Inflammatory macrophage (primary cell): ENCODE measurements around the gene TEX48.

Experiments
- DNase-seq, 2 donors: peaks; one replicate each; pipeline ENCODE4 v3.0.0-alpha.2; 2020 to 2022

TEX48 gene

GRCh38 chr9:114666401-114666800 is 15.6 kb downstream of the TEX48 start:
- no peak for DNase-seq

GRCh38 chr9:114664181-114664580 is 17.8 kb downstream of the TEX48 start:
- no peak for DNase-seq

GRCh38 chr9:114662081-114662989 is 19.7 kb downstream of the TEX48 start:
- DNase-seq = peak; percentile 53 to 59

GRCh38 chr9:114657705-114658104 is 24.3 kb downstream of the TEX48 start, which contains the start of gene TEX53:
TEX53 (minus strand) TSS chr9:114657805; CDS start chr9:114657774, 31 bp downstream.
- no peak for DNase-seq

- no peak for DNase-seq
Measured at GRCh38 chr9:114656301-114656700, 25.7 kb downstream of the TEX48 start.

- DNase-seq = peak; percentile 54 to 75
Measured at GRCh38 chr9:114655689-114656088, 26.3 kb downstream of the TEX48 start.

GRCh38 chr9:114653556-114654159 is 28.3 kb downstream of the TEX48 start:
- peak; percentile 80 to 84 for DNase-seq

GRCh38 chr9:114652776-114653555 is 29.0 kb downstream of the TEX48 start:
- no peak for DNase-seq

GRCh38 chr9:114643896-114644295 is 38.1 kb downstream of the TEX48 start:
- no peak for DNase-seq

- DNase-seq = no peak
Measured at GRCh38 chr9:114643001-114643400, 39.0 kb downstream of the TEX48 start.

GRCh38 chr9:114641967-114642366 is 40.0 kb downstream of the TEX48 start:
- peak; percentile 31 to 66 for DNase-seq

- no peak for DNase-seq
Measured at GRCh38 chr9:114638404-114638803, 43.6 kb downstream of the TEX48 start.

GRCh38 chr9:114634387-114634786 is 47.6 kb downstream of the TEX48 start:
- DNase-seq = no peak

GRCh38 chr9:114633438-114634089 is 48.4 kb downstream of the TEX48 start:
- DNase-seq = no peak

- DNase-seq = no peak
Measured at GRCh38 chr9:114631166-114631565, 50.8 kb downstream of the TEX48 start.

- DNase-seq = no peak
Measured at GRCh38 chr9:114629563-114630090, 52.4 kb downstream of the TEX48 start.

GRCh38 chr9:114627553-114627952 is 54.4 kb downstream of the TEX48 start:
- no peak for DNase-seq

- DNase-seq = no peak
Measured at GRCh38 chr9:114626415-114627020, 55.5 kb downstream of the TEX48 start.

- no peak for DNase-seq
Measured at GRCh38 chr9:114624677-114625076, 57.3 kb downstream of the TEX48 start.

- DNase-seq = no peak
Measured at GRCh38 chr9:114621975-114622609, 59.9 kb downstream of the TEX48 start.

GRCh38 chr9:114621561-114621960 is 60.4 kb downstream of the TEX48 start:
- DNase-seq = no peak
